Immature natural killer cell (primary cell): ENCODE results near the gene OFD1. TPM values are rescaled to one million over a fixed set of nuclear protein-coding genes. Genes with fewer than 3 reads are reported as not detected.
A peak's percentile ranks its signal among the peaks of the same experiment; 100 is the strongest.

ENCODE experiments used
- DNase-seq, 3 donors: peaks; one replicate each; pipeline ENCODE4 v3.0.0; 2022; ENCODE audit warnings: mixed read lengths in 1 of 3
- H3K27ac Mint-ChIP-seq, 6 donors: one replicate each; pipeline ENCODE4 v1.8.0; 2020; ENCODE audit warnings: mixed read lengths in 6 of 6, mild to moderate bottlenecking in 5 of 6, inconsistent platforms in 4 of 6, moderate library complexity in 3 of 6
- H3K27me3 Mint-ChIP-seq, 3 donors: one replicate each; pipeline ENCODE4 v1.8.0; 2020 to 2021; ENCODE audit warnings: low read depth in 3 of 3, mild to moderate bottlenecking in 3 of 3, mixed read lengths in 3 of 3, moderate library complexity in 3 of 3, inconsistent platforms in 1 of 3
- H3K36me3 Mint-ChIP-seq, 3 donors: one replicate each; pipeline ENCODE4 v1.8.0; 2020; ENCODE audit warnings: mixed read lengths in 3 of 3, inconsistent platforms in 2 of 3, mild to moderate bottlenecking in 2 of 3
- H3K4me1 Mint-ChIP-seq, 2 donors: one replicate each; pipeline ENCODE4 v1.8.0; 2020; ENCODE audit warnings: inconsistent platforms in 2 of 2, mild to moderate bottlenecking in 2 of 2, mixed read lengths in 2 of 2, moderate library complexity in 1 of 2
- H3K4me3 Mint-ChIP-seq, 5 donors: one replicate each; pipeline ENCODE4 v1.8.0; 2020; ENCODE audit warnings: mild to moderate bottlenecking in 5 of 5, mixed read lengths in 5 of 5, inconsistent platforms in 3 of 5, moderate library complexity in 3 of 5
- H3K9me3 Mint-ChIP-seq, 6 donors: one replicate each; pipeline ENCODE4 v1.8.0; 2020; ENCODE audit warnings: mild to moderate bottlenecking in 6 of 6, mixed read lengths in 6 of 6, inconsistent platforms in 4 of 6, moderate library complexity in 3 of 6
- polyA plus RNA-seq, 3 donors: library from polyadenylated mRNA; unstranded; fragments of 300-500 nt; fragmentation: Illumina TruSeq; gene quantifications; one replicate each; pipeline ENCODE4 v1.2.3, GENCODE V29; 2021

Gene OFD1
- polyA plus RNA-seq, 3 donors from 2014 or later = 7.5 to 42.1 (median 22.6) TPM

DNA sequence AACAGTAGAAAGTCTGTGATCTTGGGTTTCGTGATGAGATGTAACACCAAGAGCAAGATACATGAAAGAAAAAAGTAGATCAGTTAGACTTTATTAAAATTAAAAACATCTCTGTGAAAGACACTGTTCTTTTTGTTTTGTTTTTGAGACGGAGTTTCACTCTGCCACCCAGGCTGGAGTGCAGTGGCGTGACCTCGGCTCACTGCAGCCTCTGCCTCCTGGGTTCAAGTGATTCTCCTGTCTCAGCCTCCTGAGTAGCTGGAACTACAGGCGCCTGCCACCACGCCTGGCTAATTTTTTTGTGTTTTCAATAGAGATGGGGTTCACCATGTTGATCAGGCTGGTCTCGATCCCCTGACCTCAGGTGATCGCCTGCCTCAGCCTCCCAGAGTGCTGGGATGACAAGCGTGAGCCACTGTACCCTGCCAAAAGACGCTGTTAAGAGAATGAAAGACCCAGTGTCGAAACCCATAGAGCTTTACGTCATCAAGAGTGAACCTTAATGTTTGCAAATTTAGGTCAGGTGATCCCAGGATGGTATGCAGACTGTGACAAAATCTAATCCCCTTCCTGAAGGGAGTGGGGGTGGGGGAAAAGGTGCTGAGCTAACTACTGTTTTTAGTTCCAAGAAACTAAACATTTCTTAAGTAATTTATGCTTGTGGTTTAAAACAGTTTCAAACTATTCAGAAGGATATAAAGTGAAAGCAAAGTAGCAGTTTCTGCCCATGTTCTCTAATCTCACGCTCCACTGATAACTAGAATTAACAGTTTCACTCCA is 8.0 kb downstream of the OFD1 start:
- H3K27me3 Mint-ChIP-seq = peaks cover 0 to 9% (median 4%) of the 10 kb centered on the region in 3 donors

GRCh38 chrX:13747836-13748235 is 13.3 kb downstream of the OFD1 start:
- Mint-ChIP-seq H3K4me3 (no peak overlapping the region), H3K4me1 (peaks cover 29 to 42% of the 10 kb centered on the region in 2 donors), H3K27ac (peak overlapping the region; percentile 53 to 87 (median 78)), H3K36me3 (peaks cover 15 to 34% (median 21%) of the 10 kb centered on the region in 3 donors), H3K9me3 (no peaks in the 10 kb centered on the region), H3K27me3 (peaks cover 0 to 6% (median under 1%) of the 10 kb centered on the region in 3 donors)
- peak; percentile 41 to 56 (median 51) for DNase-seq

More for the DNA sequence above, 8.0 kb downstream of the OFD1 start:
- Mint-ChIP-seq H3K4me3 (peak overlapping the region; percentile 70 to 89 (median 77)), H3K36me3 (peaks cover 7 to 32% (median 28%) of the 10 kb centered on the region in 3 donors), H3K27ac (peak overlapping the region; percentile 94 to 98 (median 96)), H3K4me1 (peaks cover 31 to 45% of the 10 kb centered on the region in 2 donors), H3K9me3 (no peaks in the 10 kb centered on the region)
- peak; percentile 54 to 71 (median 59) for DNase-seq

DNA sequence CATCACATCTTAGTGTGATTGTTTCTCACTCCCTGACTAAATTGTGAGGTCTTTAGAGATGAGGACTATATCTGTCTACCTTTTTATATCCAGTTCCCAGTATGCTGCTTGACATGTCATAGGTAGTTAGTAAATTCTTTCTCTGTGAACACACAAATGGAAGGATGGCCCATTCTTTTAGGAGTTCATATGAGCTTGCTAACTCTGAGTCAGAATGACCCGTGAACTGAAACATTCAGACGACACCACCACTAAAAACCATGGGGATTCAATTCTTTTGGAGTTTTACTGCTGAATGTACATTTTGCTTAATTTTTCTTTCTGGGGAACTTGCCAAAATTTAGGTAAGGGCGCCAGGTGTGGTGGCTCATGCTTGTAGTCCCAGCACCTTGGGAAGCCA is 13.9 kb downstream of the OFD1 start:
- no peak for DNase-seq
- H3K4me3 Mint-ChIP-seq = no peak overlapping the region
- H3K27ac Mint-ChIP-seq = peak overlapping the region in 3 of 6 donors; percentile 6 to 57 (median 53)
- peaks cover 0 to 6% (median 2%) of the 10 kb centered on the region in 3 donors for H3K27me3 Mint-ChIP-seq
- H3K9me3 Mint-ChIP-seq = no peaks in the 10 kb centered on the region
- H3K4me1 Mint-ChIP-seq = peaks cover 23 to 39% of the 10 kb centered on the region in 2 donors
- H3K36me3 Mint-ChIP-seq = peaks cover 19 to 39% (median 26%) of the 10 kb centered on the region in 3 donors

GRCh38 chrX:13750204-13750603 is 15.7 kb downstream of the OFD1 start:
- peak overlapping the region; percentile 64 to 86 (median 76) for H3K27ac Mint-ChIP-seq
- peak overlapping the region in 1 of 5 donors; percentile 80 for H3K4me3 Mint-ChIP-seq
- peaks cover 0 to 4% (median 2%) of the 10 kb centered on the region in 3 donors for H3K27me3 Mint-ChIP-seq
- H3K36me3 Mint-ChIP-seq = peaks cover 19 to 39% (median 24%) of the 10 kb centered on the region in 3 donors
- peaks cover 23 to 41% of the 10 kb centered on the region in 2 donors for H3K4me1 Mint-ChIP-seq
- H3K9me3 Mint-ChIP-seq = no peaks in the 10 kb centered on the region
- peak in 2 of 3 donors; percentile 28 to 37 for DNase-seq

- Mint-ChIP-seq H3K27me3 (peaks cover 0 to 4% (median 2%) of the 10 kb centered on the region in 3 donors), H3K4me3 (peak overlapping the region in 4 of 5 donors; percentile 8 to 80 (median 14)), H3K36me3 (peaks cover 19 to 33% (median 19%) of the 10 kb centered on the region in 3 donors), H3K9me3 (no peaks in the 10 kb centered on the region), H3K27ac (peak overlapping the region; percentile 64 to 86 (median 76)), H3K4me1 (peaks cover 28 to 47% of the 10 kb centered on the region in 2 donors)
- DNase-seq = no peak
Measured at GRCh38 chrX:13750812-13751211, 16.3 kb downstream of the OFD1 start.

GRCh38 chrX:13752141-13752540 is 17.6 kb downstream of the OFD1 start:
- Mint-ChIP-seq H3K27ac (peak overlapping the region in 5 of 6 donors; percentile 2 to 85 (median 73)), H3K36me3 (peaks cover 16 to 28% (median 17%) of the 10 kb centered on the region in 3 donors), H3K27me3 (peaks cover 0 to 4% (median 2%) of the 10 kb centered on the region in 3 donors), H3K4me1 (peaks cover 28 to 48% of the 10 kb centered on the region in 2 donors), H3K4me3 (no peak overlapping the region), H3K9me3 (no peaks in the 10 kb centered on the region)
- no peak for DNase-seq

DNA sequence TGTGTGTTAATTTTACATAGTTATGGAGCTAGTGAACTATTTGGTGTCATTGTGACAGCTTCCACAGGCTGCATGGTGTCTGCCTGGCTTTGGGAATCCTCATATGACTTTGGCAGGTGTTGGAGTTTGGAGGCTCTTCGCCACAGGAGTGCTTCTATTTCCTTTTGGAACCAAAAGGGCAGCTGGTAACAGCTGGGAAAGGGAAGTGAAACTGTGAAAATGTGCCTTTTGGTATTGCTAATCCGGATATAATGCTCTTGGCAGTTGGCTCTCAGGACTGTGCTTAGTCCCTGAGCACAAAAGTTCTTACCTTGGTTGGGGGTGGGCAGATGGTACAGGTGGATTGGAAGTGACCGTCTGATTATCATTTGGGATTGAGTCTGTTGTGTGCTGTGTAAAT is 18.1 kb downstream of the OFD1 start:
- peaks cover 12 to 24% (median 17%) of the 10 kb centered on the region in 3 donors for H3K36me3 Mint-ChIP-seq
- DNase-seq = no peak
- peaks cover 0 to 4% (median 2%) of the 10 kb centered on the region in 3 donors for H3K27me3 Mint-ChIP-seq
- H3K9me3 Mint-ChIP-seq = no peaks in the 10 kb centered on the region
- peak overlapping the region in 1 of 5 donors; percentile 10 for H3K4me3 Mint-ChIP-seq
- H3K4me1 Mint-ChIP-seq = peaks cover 25 to 42% of the 10 kb centered on the region in 2 donors
- peak overlapping the region in 4 of 6 donors; percentile 3 to 85 (median 34) for H3K27ac Mint-ChIP-seq

DNA sequence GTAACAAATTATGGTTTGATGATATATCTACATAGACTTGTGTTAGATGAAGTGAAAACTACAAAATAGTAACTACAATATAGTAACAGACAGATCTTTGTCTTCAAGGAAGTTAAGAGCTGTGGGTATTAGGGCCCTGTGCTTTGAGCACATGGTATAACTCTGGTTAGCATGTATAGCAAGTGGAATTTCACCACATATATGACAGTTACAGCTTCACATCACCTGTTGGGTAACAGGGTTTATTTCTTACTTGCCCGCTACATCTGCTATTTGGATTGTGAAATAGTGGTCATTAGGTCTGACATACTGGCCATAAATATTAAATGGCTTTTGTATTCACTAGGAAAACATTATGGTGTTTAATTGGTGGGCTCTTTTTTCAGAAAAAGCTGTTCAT is 20.2 kb downstream of the OFD1 start:
- DNase-seq = no peak
- Mint-ChIP-seq H3K9me3 (no peaks in the 10 kb centered on the region), H3K4me3 (no peak overlapping the region), H3K27me3 (peaks cover 0 to 2% (median 0%) of the 10 kb centered on the region in 3 donors), H3K4me1 (peaks cover 24 to 50% of the 10 kb centered on the region in 2 donors), H3K36me3 (peaks cover 16 to 38% (median 23%) of the 10 kb centered on the region in 3 donors), H3K27ac (peak overlapping the region in 2 of 6 donors; percentile 59 to 64)

GRCh38 chrX:13755254-13755653 is 20.7 kb downstream of the OFD1 start:
- H3K27ac Mint-ChIP-seq = peak overlapping the region in 4 of 6 donors; percentile 35 to 64 (median 56)
- H3K36me3 Mint-ChIP-seq = peaks cover 13 to 43% (median 26%) of the 10 kb centered on the region in 3 donors
- no peaks in the 10 kb centered on the region for H3K9me3 Mint-ChIP-seq
- H3K27me3 Mint-ChIP-seq = peaks cover 0 to 2% (median 0%) of the 10 kb centered on the region in 3 donors
- no peak overlapping the region for H3K4me3 Mint-ChIP-seq
- peaks cover 21 to 50% of the 10 kb centered on the region in 2 donors for H3K4me1 Mint-ChIP-seq
- DNase-seq = no peak

GRCh38 chrX:13756381-13756780 is 21.8 kb downstream of the OFD1 start:
- no peak overlapping the region for H3K4me3 Mint-ChIP-seq
- H3K9me3 Mint-ChIP-seq = no peaks in the 10 kb centered on the region
- peaks cover 0 to 2% (median 0%) of the 10 kb centered on the region in 3 donors for H3K27me3 Mint-ChIP-seq
- peak overlapping the region in 1 of 6 donors; percentile 10 for H3K27ac Mint-ChIP-seq
- peaks cover 11 to 48% (median 35%) of the 10 kb centered on the region in 3 donors for H3K36me3 Mint-ChIP-seq
- no peak for DNase-seq
- peaks cover 16 to 47% of the 10 kb centered on the region in 2 donors for H3K4me1 Mint-ChIP-seq

GRCh38 chrX:13759152-13759718 is 24.7 kb downstream of the OFD1 start:
- H3K27me3 Mint-ChIP-seq = no peaks in the 10 kb centered on the region
- peak overlapping the region in 4 of 6 donors; percentile 10 to 63 (median 42) for H3K27ac Mint-ChIP-seq
- H3K9me3 Mint-ChIP-seq = no peaks in the 10 kb centered on the region
- H3K4me3 Mint-ChIP-seq = no peak overlapping the region
- H3K36me3 Mint-ChIP-seq = peaks cover 5 to 52% (median 35%) of the 10 kb centered on the region in 3 donors
- H3K4me1 Mint-ChIP-seq = peaks cover 12 to 30% of the 10 kb centered on the region in 2 donors
- no peak for DNase-seq

DNA sequence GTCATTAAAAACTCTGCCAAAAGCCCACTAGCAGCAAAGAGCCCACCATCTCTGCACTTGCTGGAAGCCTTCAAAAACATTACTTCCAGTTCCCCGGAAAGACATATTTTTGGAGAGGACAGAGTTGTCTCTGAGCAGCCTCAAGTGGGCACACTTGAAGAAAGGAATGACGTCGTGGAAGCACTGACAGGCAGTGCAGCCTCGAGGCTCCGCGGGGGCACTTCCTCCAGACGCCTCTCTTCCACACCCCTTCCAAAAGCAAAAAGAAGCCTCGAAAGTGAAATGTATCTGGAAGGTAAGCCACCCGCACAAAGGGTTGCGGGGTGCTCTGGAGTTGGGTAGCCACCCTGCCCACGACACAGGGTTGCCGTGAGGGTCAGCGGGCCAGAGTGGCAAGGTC is 25.9 kb downstream of the OFD1 start:
- H3K4me3 Mint-ChIP-seq = no peak overlapping the region
- peaks cover 0 to 3% (median 0%) of the 10 kb centered on the region in 3 donors for H3K27me3 Mint-ChIP-seq
- H3K9me3 Mint-ChIP-seq = no peaks in the 10 kb centered on the region
- no peak for DNase-seq
- H3K27ac Mint-ChIP-seq = peak overlapping the region in 1 of 6 donors; percentile 45
- H3K36me3 Mint-ChIP-seq = peaks cover 5 to 55% (median 32%) of the 10 kb centered on the region in 3 donors
- H3K4me1 Mint-ChIP-seq = peaks cover 6 to 22% of the 10 kb centered on the region in 2 donors

DNA sequence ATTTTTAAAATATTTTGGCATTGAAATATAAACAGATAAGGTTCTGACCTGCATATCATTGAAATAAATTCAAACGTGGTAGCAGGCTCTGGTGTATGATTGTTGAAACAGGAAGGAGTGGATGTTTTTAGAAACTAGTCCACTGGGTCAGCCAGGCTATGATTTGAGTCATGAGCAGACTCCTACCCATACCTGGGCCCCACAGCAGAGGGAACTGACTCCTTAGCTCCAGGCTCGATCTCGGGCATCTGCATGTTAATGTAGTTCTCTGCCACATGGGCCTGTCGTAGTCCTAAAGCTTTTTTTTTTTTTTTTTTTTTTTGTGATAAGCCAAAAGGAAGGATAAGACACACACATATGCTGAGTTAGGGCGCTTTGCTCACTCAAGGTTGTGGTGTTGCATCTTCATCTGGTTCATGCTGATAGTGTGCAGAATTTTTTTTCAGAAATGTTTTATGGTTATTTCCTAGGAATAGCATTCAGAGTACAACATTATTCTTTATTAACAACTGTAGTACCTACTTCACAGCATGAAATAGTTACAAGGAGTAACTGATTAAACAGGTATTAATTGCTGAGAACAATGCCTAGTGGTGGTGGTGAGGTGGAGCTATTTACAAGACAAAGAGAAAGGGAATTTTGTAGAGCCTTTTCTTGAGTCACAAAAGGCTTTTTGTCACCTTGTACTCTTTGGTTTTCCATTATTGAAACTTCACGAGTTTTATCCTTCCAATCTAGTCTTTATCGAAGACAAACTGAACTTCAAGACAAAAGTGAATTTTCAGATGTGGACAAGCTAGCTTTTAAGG is 27.3 kb downstream of the OFD1 start:
- Mint-ChIP-seq H3K27me3 (peaks cover 0 to 3% (median 2%) of the 10 kb centered on the region in 3 donors), H3K27ac (peak overlapping the region in 1 of 6 donors; percentile 58), H3K4me1 (peaks cover 4 to 18% of the 10 kb centered on the region in 2 donors), H3K4me3 (no peak overlapping the region), H3K9me3 (no peaks in the 10 kb centered on the region), H3K36me3 (peaks cover 5 to 67% (median 43%) of the 10 kb centered on the region in 3 donors)
- no peak for DNase-seq
